Measurements from ENCODE around the gene LARGE1.

LARGE1 gene

DNA sequence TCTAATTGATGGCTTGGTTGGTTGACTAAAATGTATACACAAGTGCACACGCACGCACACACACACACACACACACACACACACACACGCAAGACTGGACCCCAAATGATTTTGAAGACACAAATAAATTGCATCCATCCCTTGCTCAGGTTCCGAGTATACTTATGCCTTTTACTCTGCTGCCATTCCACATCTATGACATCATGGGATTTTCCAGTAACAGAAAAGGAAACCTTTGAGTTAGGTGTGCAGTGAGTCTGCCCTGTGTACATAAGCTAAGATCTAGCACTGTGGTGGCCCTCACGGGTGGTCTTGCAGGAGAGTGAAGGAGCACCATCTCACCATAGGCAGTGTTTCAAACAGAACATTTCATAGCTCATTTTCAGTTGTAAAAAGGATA is 20.5 kb upstream of the LARGE1 start:
- no peak for DNase-seq (ENCODE audit: low read depth)
- TF ChIP-seq, protein P1, sequence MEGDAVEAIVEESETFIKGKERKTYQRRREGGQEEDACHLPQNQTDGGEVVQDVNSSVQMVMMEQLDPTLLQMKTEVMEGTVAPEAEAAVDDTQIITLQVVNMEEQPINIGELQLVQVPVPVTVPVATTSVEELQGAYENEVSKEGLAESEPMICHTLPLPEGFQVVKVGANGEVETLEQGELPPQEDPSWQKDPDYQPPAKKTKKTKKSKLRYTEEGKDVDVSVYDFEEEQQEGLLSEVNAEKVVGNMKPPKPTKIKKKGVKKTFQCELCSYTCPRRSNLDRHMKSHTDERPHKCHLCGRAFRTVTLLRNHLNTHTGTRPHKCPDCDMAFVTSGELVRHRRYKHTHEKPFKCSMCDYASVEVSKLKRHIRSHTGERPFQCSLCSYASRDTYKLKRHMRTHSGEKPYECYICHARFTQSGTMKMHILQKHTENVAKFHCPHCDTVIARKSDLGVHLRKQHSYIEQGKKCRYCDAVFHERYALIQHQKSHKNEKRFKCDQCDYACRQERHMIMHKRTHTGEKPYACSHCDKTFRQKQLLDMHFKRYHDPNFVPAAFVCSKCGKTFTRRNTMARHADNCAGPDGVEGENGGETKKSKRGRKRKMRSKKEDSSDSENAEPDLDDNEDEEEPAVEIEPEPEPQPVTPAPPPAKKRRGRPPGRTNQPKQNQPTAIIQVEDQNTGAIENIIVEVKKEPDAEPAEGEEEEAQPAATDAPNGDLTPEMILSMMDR (conservative IDR thresholded peaks at IDR 0.05; ENCODE audit: low read length): no peak
- H3K4me3 ChIP-seq (ENCODE audit: low read length): no peak overlapping the region

DNA sequence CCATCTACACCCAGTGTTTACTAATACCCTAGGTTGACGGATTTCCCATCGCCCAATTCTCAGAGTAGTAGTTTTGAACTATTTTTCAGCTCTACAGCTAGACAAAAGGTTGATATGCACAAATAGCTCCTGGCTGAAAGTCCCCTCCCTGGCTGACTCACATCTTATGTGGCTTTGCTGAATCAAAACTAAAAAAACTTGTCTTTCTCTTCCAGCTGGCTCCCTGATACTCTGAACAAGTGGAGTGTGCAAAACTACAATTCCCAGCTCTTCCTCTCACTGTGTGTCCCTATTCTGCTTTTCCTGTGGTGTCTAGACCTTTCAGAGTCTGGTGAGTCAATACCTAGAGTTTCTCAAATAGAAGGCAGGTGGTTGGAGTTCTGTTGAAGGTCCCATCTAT is 12.7 kb upstream of the LARGE1 start:
- TF ChIP-seq, protein P1 (conservative IDR thresholded peaks at IDR 0.05; ENCODE audit: low read length): no peak
- no peak for DNase-seq (ENCODE audit: low read depth)
- H3K4me3 ChIP-seq (ENCODE audit: low read length): no peak overlapping the region

DNA sequence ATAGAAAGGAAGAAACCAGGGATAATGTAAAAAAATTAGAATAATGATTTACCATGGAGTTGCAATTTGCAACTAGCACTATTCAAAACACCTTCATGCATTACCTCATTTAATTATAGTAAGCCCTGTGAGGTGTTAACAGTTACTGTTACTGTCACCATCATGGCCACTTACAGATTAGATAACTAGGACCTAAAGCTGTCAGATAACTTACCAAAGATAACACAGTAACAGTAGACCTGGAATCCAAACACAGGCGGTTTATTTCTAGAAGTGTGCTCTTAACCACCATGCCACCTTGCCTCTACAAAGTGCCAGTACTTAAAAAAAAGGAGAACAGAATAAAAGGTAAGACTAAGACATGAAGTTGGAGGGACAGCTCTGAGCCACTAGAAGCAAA is 11.1 kb upstream of the LARGE1 start:
- no peak for DNase-seq (ENCODE audit: low read depth)
- TF ChIP-seq, protein P1 (conservative IDR thresholded peaks at IDR 0.05; ENCODE audit: low read length): no peak

DNA sequence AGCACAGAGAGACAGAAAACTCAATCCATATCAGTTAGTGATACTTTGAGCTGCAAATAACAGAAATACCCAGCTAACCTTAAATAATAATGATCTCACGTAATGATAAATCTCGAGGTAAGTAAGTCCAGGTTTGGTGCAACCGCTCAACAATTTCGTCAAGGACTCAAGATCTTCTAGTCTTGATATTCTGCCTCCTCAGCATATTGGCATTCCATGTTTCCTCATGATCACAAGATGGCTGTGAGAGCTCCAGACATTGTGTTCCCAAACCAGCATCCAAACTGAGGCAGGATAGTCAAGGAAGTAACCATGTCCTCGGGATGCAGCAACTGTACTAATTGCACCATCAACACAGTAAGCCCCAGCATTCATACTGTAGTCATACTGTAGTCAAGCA is 7.5 kb upstream of the LARGE1 start:
- H3K4me3 ChIP-seq (ENCODE audit: low read length): no peak overlapping the region
- no peak for DNase-seq (ENCODE audit: low read depth)
- TF ChIP-seq, protein P1 (conservative IDR thresholded peaks at IDR 0.05; ENCODE audit: low read length): no peak

More for the DNA sequence above, 11.1 kb upstream of the LARGE1 start:
- no peak overlapping the region for H3K4me3 ChIP-seq (ENCODE audit: low read length)

DNA sequence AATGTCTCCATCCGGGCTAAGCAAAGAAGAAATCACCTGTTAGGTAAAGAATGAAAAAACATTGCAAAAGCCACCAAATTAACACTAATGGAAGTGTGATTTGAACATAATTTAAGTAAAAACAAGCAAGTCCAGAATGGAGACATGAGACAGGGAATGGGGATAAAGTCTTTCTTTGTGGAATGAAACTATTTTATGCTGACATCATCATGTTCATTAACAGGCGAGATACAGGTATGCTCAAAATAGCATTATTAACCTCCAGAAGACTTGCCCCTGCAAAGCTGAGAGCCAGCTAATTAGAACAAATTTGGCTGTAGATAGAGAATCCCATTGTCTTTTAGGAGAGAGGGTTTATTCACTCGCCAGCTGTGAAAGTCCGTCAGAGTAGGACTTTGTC is 4.9 kb upstream of the LARGE1 start:
- TF ChIP-seq, protein P1 (conservative IDR thresholded peaks at IDR 0.05; ENCODE audit: low read length): no peak
- DNase-seq (ENCODE audit: low read depth): no peak
- no peak overlapping the region for H3K4me3 ChIP-seq (ENCODE audit: low read length)

DNA sequence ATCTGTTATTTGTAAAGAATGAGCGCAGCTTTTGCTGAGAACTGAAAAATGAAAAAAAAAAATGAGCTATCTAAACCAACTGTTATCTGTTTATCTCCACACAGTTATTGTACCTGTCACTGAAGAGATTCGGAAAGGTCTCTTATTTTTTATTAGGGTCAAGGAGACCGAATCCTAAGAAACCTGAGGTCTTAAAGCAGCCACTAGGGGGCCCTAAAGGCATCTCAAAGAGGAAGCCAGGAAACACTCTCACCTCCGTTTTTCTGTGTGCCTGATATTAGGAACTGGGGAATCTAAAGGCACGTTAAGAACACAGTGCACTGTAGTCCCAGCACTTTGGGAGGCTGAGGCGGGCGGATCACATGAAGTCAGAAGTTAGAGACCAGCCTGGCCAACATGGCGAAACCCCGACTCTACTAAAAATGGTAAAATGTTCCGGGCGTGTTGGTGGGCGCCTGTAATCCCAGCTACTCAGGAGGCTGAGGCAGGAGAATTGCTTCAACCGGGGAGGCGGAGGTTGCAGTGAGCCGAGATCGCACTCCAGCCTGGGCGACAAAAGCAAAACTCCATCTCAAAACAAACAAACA is 3.5 kb upstream of the LARGE1 start:
- TF ChIP-seq, protein P1 (conservative IDR thresholded peaks at IDR 0.05; ENCODE audit: low read length): peak; percentile 87
- DNase-seq (ENCODE audit: low read depth): peak; percentile 74
- no peak overlapping the region for H3K4me3 ChIP-seq (ENCODE audit: low read length)

DNA sequence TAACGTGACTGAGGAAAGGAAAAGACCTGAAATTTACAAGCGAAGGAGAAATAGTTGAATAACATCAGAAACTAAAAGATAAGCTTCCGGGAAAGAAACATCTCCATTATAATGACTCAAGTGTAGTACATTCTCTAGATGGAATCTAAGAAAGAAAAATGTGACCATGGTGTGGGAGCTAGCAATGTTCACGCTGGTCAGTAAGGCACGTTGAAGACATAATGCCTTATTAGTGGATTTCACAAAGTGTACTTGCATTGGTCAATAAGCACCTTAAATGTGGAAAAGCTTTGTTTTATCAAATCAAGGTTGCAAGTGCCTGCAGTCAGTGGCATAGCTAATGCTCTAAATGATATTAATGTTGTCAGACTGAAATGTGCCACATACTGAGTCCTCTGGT is 2.8 kb upstream of the LARGE1 start:
- TF ChIP-seq, protein P1 (conservative IDR thresholded peaks at IDR 0.05; ENCODE audit: low read length): no peak
- peak; percentile 46 for DNase-seq (ENCODE audit: low read depth)
- peak overlapping the region; percentile 77 for H3K4me3 ChIP-seq (ENCODE audit: low read length)
